K562 (cell line): Measurements from ENCODE around the gene RPL29. TPM values are rescaled to one million over a fixed set of nuclear protein-coding genes. Genes with fewer than 3 reads are reported as not detected.

Source experiments
- ATF7 ChIP-seq: fragments of 450-650 bp; IDR thresholded peaks from 2 replicates; pipeline ENCODE4 v1.7.1; 2014; ENCODE audit warnings: mild to moderate bottlenecking, moderate library complexity
- DEAF1 ChIP-seq: fragments of 450-650 bp; formaldehyde crosslinking; IDR thresholded peaks from 2 replicates; pipeline ENCODE4 v1.4.0; 2020; ENCODE audit warnings: mild to moderate bottlenecking, moderate library complexity
- FOSL1 ChIP-seq: fragments of 200-800 bp; sonication (Bioruptor generic); conservative IDR thresholded peaks from 2 replicates; pipeline ENCODE4 v1.6.1; 2016; ENCODE audit warnings: missing genetic modification characterization, missing compliant biosample characterization
- GTF2F1 ChIP-seq: IDR thresholded peaks from 2 replicates; pipeline ENCODE4 v1.6.1; 2011; ENCODE audit warnings: low read depth, low read length, improper control_type of control experiment
- JUNB ChIP-seq: fragments of 450-650 bp; formaldehyde crosslinking; conservative IDR thresholded peaks from 2 replicates; pipeline ENCODE4 v1.4.0; 2020; ENCODE audit warnings: mild to moderate bottlenecking
- KAT2B ChIP-seq: IDR thresholded peaks from one replicate; pipeline ENCODE4 v1.6.1; 2012; ENCODE audit warnings: low read depth, mild to moderate bottlenecking, control low read depth, inconsistent platforms, low read length, moderate library complexity
- KAT8 ChIP-seq: fragments of 450-650 bp; IDR thresholded peaks from 2 replicates; pipeline ENCODE4 v1.6.1; 2016; ENCODE audit warnings: low read depth, mild to moderate bottlenecking
- PTRF ChIP-seq: fragments of 450-650 bp; IDR thresholded peaks from 2 replicates; pipeline ENCODE4 v1.6.1; 2016; ENCODE audit warnings: mild to moderate bottlenecking, missing genetic modification characterization, missing compliant biosample characterization
- SLC30A9 ChIP-seq: fragments of 250-450 bp; sonication (Bioruptor Pico); IDR thresholded peaks from 2 replicates; pipeline ENCODE4 v1.8.0; 2022; ENCODE audit warnings: mild to moderate bottlenecking, moderate library complexity
- ZBTB49 ChIP-seq: sonication (generic); formaldehyde crosslinking; IDR thresholded peaks from 2 replicates; pipeline ENCODE4 v1.8.0; 2022; ENCODE audit warnings: missing genetic modification reagents, mild to moderate bottlenecking, borderline replicate concordance
- ZBTB9 ChIP-seq: fragments of 450-650 bp; formaldehyde crosslinking; IDR thresholded peaks from 2 replicates; pipeline ENCODE4 v1.4.0; 2020; ENCODE audit warnings: mild to moderate bottlenecking, moderate library complexity
- ZNF318 ChIP-seq, 2 experiments: fragments of 450-650 bp; IDR thresholded peaks; 2 replicates each; pipeline ENCODE4 v1.6.1; 2016; ENCODE audit warnings: mild to moderate bottlenecking in 2 of 2, borderline replicate concordance in 1 of 2, low read depth in 1 of 2, moderate library complexity in 1 of 2
- ZNF695 ChIP-seq: fragments of 450-650 bp; formaldehyde crosslinking; IDR thresholded peaks from 2 replicates; pipeline ENCODE4 v1.4.0; 2020; ENCODE audit warnings: mild to moderate bottlenecking, moderate library complexity
- polyA plus RNA-seq, 8 experiments: library from polyadenylated mRNA; depleted of rRNA in 4 of 8; stranded (reverse) in 5 of 8; unstranded in 3 of 8; fragments of >200 nt; fragmentation: Nextera tagmentation in 2 of 8; fragmentation: Illumina TruSeq in 1 of 8; extraction: Ambion mirVana in 2 of 8; extraction: Trizol in 1 of 8; gene quantifications; 2 replicates each; pipeline versions ENCODE4 v1.2.1 to v1.2.3, GENCODE V29; 2011 to 2014; ENCODE audit warnings: inconsistent platforms in 1 of 8, missing spikeins in 1 of 8
- total RNA-seq, 7 experiments: library from RNA; depleted of rRNA in 6 of 7; stranded (reverse); fragments of >200 nt in 6 of 7; fragmentation: Illumina TruSeq in 2 of 7; extraction: Trizol in 2 of 7; gene quantifications; 2 replicates each; pipeline versions ENCODE4 v1.2.1 to v1.2.3, GENCODE V29; 2011 to 2021; ENCODE audit warnings: low replicate concordance in 1 of 7

RPL29 gene
- total and polyA plus RNA-seq, 9 of the 15 experiments (the other 6 are each of a cell fraction or from before 2014, with no cell fraction given), result 568 to 1,475 (median 1,104) TPM

- TF ChIP-seq ZNF318 (IDR thresholded peaks at IDR 0.05; ENCODE audit: borderline replicate concordance in 1 of 2, low read depth in 1 of 2) (no peak), GTF2F1 (0 out of 2 replicates have a peak, but pooled peaks have one; percentile 26), ZBTB9 (CRISPR knock-in tag) (no peak), PTRF (no peak), JUNB (no peak), KAT2B (no peak), ZNF695 (CRISPR knock-in tag) (no peak), KAT8 (no peak), ATF7 (peak; percentile 65; the same call in 1 of the 2 replicates), SLC30A9 (CRISPR knock-in tag) (no peak), ZBTB49 (CRISPR knock-in tag) (no peak), DEAF1 (CRISPR knock-in tag) (no peak), FOSL1 (tag) (0 out of 2 replicates have a peak, but pooled peaks have one; percentile 40)
Observed at GRCh38 chr3:51982838-51983577, 12.7 kb downstream of the RPL29 start, which contains the start of gene ACY1 (continued).
